ENCODE data around the gene GH1. TPM values are rescaled to one million over a fixed set of nuclear protein-coding genes. Genes with fewer than 3 reads are reported as not detected.
"Not testable (repeated sequence)": the region's sequence is repeated elsewhere in the genome, so short reads cannot be mapped to it uniquely, and the experiment has no call there.

The GH1 gene
- total RNA-seq, 1 donor from 2014 or later: not detected

GRCh38 chr17:63914471-63914870 lies 4.2 kb downstream of the GH1 start:
- no peaks in the 10 kb centered on the region for H3K4me1 Mint-ChIP-seq (ENCODE audit: low read depth)
- peaks cover 53% of the 10 kb centered on the region for H3K27me3 Mint-ChIP-seq
- no peak overlapping the region for H3K4me3 Mint-ChIP-seq (ENCODE audit: low read depth)
- no peaks in the 10 kb centered on the region for H3K9me3 Mint-ChIP-seq (ENCODE audit: low read depth)
- no peak for TF ChIP-seq CTCF (IDR thresholded peaks at IDR 0.05; ENCODE audit: unreplicated experiment)
- H3K36me3 Mint-ChIP-seq (ENCODE audit: insufficient read depth): no peaks in the 10 kb centered on the region
- no peak overlapping the region for H3K27ac Mint-ChIP-seq
- DNase-seq (ENCODE audit: low spot score, unreplicated experiment): no peak

GRCh38 chr17:63911657-63912100 lies 7.0 kb downstream of the GH1 start:
- TF ChIP-seq CTCF (IDR thresholded peaks at IDR 0.05; ENCODE audit: unreplicated experiment): peak; percentile 84
- no peak overlapping the region for H3K27ac Mint-ChIP-seq
- no peaks in the 10 kb centered on the region for H3K36me3 Mint-ChIP-seq (ENCODE audit: insufficient read depth)
- H3K4me3 Mint-ChIP-seq (ENCODE audit: low read depth): no peak overlapping the region
- peak; percentile 63 for DNase-seq (ENCODE audit: low spot score, unreplicated experiment)
- H3K27me3 Mint-ChIP-seq: peaks cover 56% of the 10 kb centered on the region
- H3K4me1 Mint-ChIP-seq (ENCODE audit: low read depth): no peaks in the 10 kb centered on the region
- H3K9me3 Mint-ChIP-seq (ENCODE audit: low read depth): no peaks in the 10 kb centered on the region

GRCh38 chr17:63911041-63911635 lies 7.5 kb downstream of the GH1 start, which contains the start of gene CSHL1:
Gene CSHL1, minus strand, starts transcription at chr17:63911258. Its CDS starts 62 bp downstream, at chr17:63911196.
- no peak within 1 kb of the TSS for H3K27ac Mint-ChIP-seq
- no peak for TF ChIP-seq CTCF (IDR thresholded peaks at IDR 0.05; ENCODE audit: unreplicated experiment)
- H3K27me3 Mint-ChIP-seq: peaks cover 51% of the 10 kb centered on the region
- H3K4me1 Mint-ChIP-seq (ENCODE audit: low read depth): no peaks in the 10 kb centered on the region
- H3K36me3 Mint-ChIP-seq (ENCODE audit: insufficient read depth): no peaks in the 10 kb centered on the region
- H3K9me3 Mint-ChIP-seq (ENCODE audit: low read depth): no peaks in the 10 kb centered on the region
- DNase-seq (ENCODE audit: low spot score, unreplicated experiment): no peak
- no peak within 1 kb of the TSS for H3K4me3 Mint-ChIP-seq (ENCODE audit: low read depth)

- no peak overlapping the region for H3K27ac Mint-ChIP-seq
Observed at GRCh38 chr17:63910096-63910495, 8.5 kb downstream of the GH1 start.

GRCh38 chr17:63909586-63909985 lies 9.1 kb downstream of the GH1 start:
- not testable (repeated sequence) for H3K36me3 Mint-ChIP-seq (ENCODE audit: insufficient read depth)

More at GRCh38 chr17:63910096-63910495, 8.5 kb downstream of the GH1 start:
- H3K4me1 Mint-ChIP-seq (ENCODE audit: low read depth): no peaks in the 10 kb centered on the region
- H3K36me3 Mint-ChIP-seq (ENCODE audit: insufficient read depth): no peaks in the 10 kb centered on the region
- H3K9me3 Mint-ChIP-seq (ENCODE audit: low read depth): no peaks in the 10 kb centered on the region
- no peak for DNase-seq (ENCODE audit: low spot score, unreplicated experiment)
- no peak for TF ChIP-seq CTCF (IDR thresholded peaks at IDR 0.05; ENCODE audit: unreplicated experiment)
- no peak overlapping the region for H3K4me3 Mint-ChIP-seq (ENCODE audit: low read depth)
- peaks cover 45% of the 10 kb centered on the region for H3K27me3 Mint-ChIP-seq

GRCh38 chr17:63907161-63907778 lies 11.4 kb downstream of the GH1 start:
- H3K4me3 Mint-ChIP-seq (ENCODE audit: low read depth); H3K4me1 Mint-ChIP-seq (ENCODE audit: low read depth); DNase-seq (ENCODE audit: low spot score, unreplicated experiment); H3K27ac Mint-ChIP-seq; H3K9me3 Mint-ChIP-seq (ENCODE audit: low read depth); H3K36me3 Mint-ChIP-seq (ENCODE audit: insufficient read depth): not testable (repeated sequence)
- peaks cover 46% of the 10 kb centered on the region for H3K27me3 Mint-ChIP-seq
- peak; percentile 40 for TF ChIP-seq CTCF (IDR thresholded peaks at IDR 0.05; ENCODE audit: unreplicated experiment)

More at GRCh38 chr17:63909586-63909985, 9.1 kb downstream of the GH1 start:
- H3K4me1 Mint-ChIP-seq (ENCODE audit: low read depth); H3K9me3 Mint-ChIP-seq (ENCODE audit: low read depth); H3K27ac Mint-ChIP-seq; H3K4me3 Mint-ChIP-seq (ENCODE audit: low read depth); DNase-seq (ENCODE audit: low spot score, unreplicated experiment): not testable (repeated sequence)
- H3K27me3 Mint-ChIP-seq: peaks cover 45% of the 10 kb centered on the region

- not testable (repeated sequence) for H3K9me3 Mint-ChIP-seq (ENCODE audit: low read depth); DNase-seq (ENCODE audit: low spot score, unreplicated experiment); H3K27ac Mint-ChIP-seq; H3K36me3 Mint-ChIP-seq (ENCODE audit: insufficient read depth); H3K4me1 Mint-ChIP-seq (ENCODE audit: low read depth); H3K4me3 Mint-ChIP-seq (ENCODE audit: low read depth)
- H3K27me3 Mint-ChIP-seq: peaks cover 38% of the 10 kb centered on the region
Observed at GRCh38 chr17:63904796-63905195, 13.8 kb downstream of the GH1 start.
